Naive thymus-derived CD4-positive, alpha-beta T cell (primary cell): ENCODE results near the gene IQCK. TPM values are rescaled to one million over a fixed set of nuclear protein-coding genes. Genes with fewer than 3 reads are reported as not detected.

Source experiments
- polyA plus RNA-seq, 2 donors: library from polyadenylated mRNA; unstranded; fragments of 300-500 nt; fragmentation: Illumina TruSeq; gene quantifications; one replicate each; pipeline ENCODE4 v1.2.3, GENCODE V29; 2021
- total RNA-seq, 6 experiments: library from RNA in 5 of 6; stranded (reverse) in 5 of 6; gene quantifications; 1 replicate in 5 of 6; 2 replicates in 1 of 6; pipeline ENCODE4 v1.2.3 and lab custom pipeline; 2021 to 2026

Gene IQCK
- total and polyA plus RNA-seq, 7 experiments from 2014 or later: 0.48 to 5.0 (median 3.4) TPM

Other genes starting within 250 kb of the IQCK start
- 10 to 100 TPM; 16.6 to 27.6 (median 18.8) TPM for gene GDE1, start 196.2 kb upstream of the IQCK start, total RNA-seq
- gene GDE1, start 196.2 kb upstream of the IQCK start, polyA plus RNA-seq: 10 to 100 TPM; 21.1 to 25.7 TPM
- 10 to 100 TPM; 14.9 to 33.0 (median 18.2) TPM for gene CCP110, start 194.3 kb upstream of the IQCK start, total RNA-seq
- gene CCP110, start 194.3 kb upstream of the IQCK start, polyA plus RNA-seq: 10 to 100 TPM in 1 of 2 donors, 1 to 10 TPM in 1; 9.2 to 11.2 TPM
- 10 to 100 TPM; 38.6 to 51.1 (median 46.6) TPM for gene VPS35L, start 162.6 kb upstream of the IQCK start, total RNA-seq
- 10 to 100 TPM; 45.6 to 52.0 TPM for gene VPS35L, start 162.6 kb upstream of the IQCK start, polyA plus RNA-seq
- gene KNOP1, start within 50 bp of the IQCK start, total RNA-seq: 10 to 100 TPM in 3 of 5 experiments, 1 to 10 TPM in 2; 6.4 to 20.6 (median 18.5) TPM
- 10 to 100 TPM in 1 of 2 donors, 1 to 10 TPM in 1; 9.8 to 13.4 TPM for gene KNOP1, start within 50 bp of the IQCK start, polyA plus RNA-seq
- gene GPRC5B, start 166.6 kb downstream of the IQCK start, total RNA-seq: 1 to 10 TPM in 2 of 5 experiments, under 1 TPM in 3; 0.15 to 5.8 (median 0.40) TPM
- 1 to 10 TPM; 5.4 to 9.8 TPM for gene GPRC5B, start 166.6 kb downstream of the IQCK start, polyA plus RNA-seq